Activated B cell treated with CpG ODN at 0.5 μM for 24 hours (primary cell): Measurements from ENCODE around the gene ADAMTS15. TPM values are rescaled to one million over a fixed set of nuclear protein-coding genes. Genes with fewer than 3 reads are reported as not detected.

Experiments
- ATAC-seq: fragments of 200-7000 bp; cut with Tn5 transposase; one replicate; pipeline ENCODE4 v1.10.0; 2021; ENCODE audit warnings: low read depth, mild to moderate bottlenecking, moderate library complexity
- CTCF ChIA-PET: fragments of 350-600 bp; sonication (Branson Sonifier 250); formaldehyde crosslinking; loops from one replicate; lab custom pipeline; 2021; ENCODE audit warnings: antibody characterized with exemption; lab: Charles Lee
- POLR2A ChIA-PET: fragments of 350-600 bp; sonication (Branson Sonifier 250); formaldehyde crosslinking; loops from one replicate; lab custom pipeline; 2021; ENCODE audit warnings: antibody characterized with exemption; lab: Charles Lee
- DNase-seq: peaks from one replicate; pipeline ENCODE4 v3.0.0; 2022
- H3K27ac Mint-ChIP-seq: one replicate; pipeline ENCODE4 v1.8.0; 2020; ENCODE audit warnings: mixed read lengths
- H3K27me3 Mint-ChIP-seq: one replicate; pipeline ENCODE4 v1.8.0; 2021; ENCODE audit warnings: mixed read lengths
- H3K36me3 Mint-ChIP-seq: one replicate; pipeline ENCODE4 v1.8.0; 2021; ENCODE audit warnings: low read depth, mixed read lengths
- H3K4me1 Mint-ChIP-seq: one replicate; pipeline ENCODE4 v1.8.0; 2021; ENCODE audit warnings: mixed read lengths
- H3K4me3 Mint-ChIP-seq: one replicate; pipeline ENCODE4 v1.8.0; 2020; ENCODE audit warnings: mild to moderate bottlenecking, mixed read lengths
- H3K9me3 Mint-ChIP-seq: one replicate; pipeline ENCODE4 v1.8.0; 2020; ENCODE audit warnings: mixed read lengths
- CTCF ChIP-seq: fragments of 200-600 bp; IDR thresholded peaks from one replicate; pipeline ENCODE4 v1.8.0; 2022; ENCODE audit warnings: antibody characterized with exemption, mild to moderate bottlenecking
- intact Hi-C: fragments of 100-400 bp; cut with micrococcal nuclease; formaldehyde crosslinking; loops from one replicate; pipeline ENCODE4 v1.15.1; 2024
- total RNA-seq: library from RNA; stranded (reverse); gene quantifications from 2 replicates; pipeline ENCODE4 v1.2.3, GENCODE V29; 2022

ADAMTS15 gene
- total RNA-seq, 1 donor from 2014 or later: not detected

DNA sequence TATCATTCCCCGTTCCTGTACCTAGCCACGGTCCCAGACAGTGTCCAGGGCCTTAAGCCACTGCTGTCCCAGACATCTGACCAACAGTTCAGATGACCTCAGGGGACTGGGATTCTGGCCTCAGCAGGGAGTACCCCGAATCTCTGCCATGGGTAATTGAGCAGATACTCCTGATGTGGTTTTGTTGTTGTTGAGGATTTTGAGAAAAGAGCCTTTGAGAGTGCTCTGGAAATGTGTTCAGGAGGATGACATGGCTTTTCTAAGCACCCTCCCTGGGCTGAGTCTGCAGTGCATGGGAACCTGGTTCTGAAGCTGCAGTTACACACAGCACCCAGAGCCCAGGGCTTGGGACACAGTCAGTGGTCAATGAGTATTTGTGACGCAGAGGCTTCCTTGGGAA, 30.4 kb downstream of the ADAMTS15 start:
- intact Hi-C loops: no loop called here
- H3K4me3 Mint-ChIP-seq: no peak overlapping the region
- H3K4me1 Mint-ChIP-seq: no peaks in the 10 kb centered on the region
- no peak for TF ChIP-seq CTCF
- no peaks in the 10 kb centered on the region for H3K36me3 Mint-ChIP-seq
- H3K27ac Mint-ChIP-seq: no peak overlapping the region
- DNase-seq (no peak), ATAC-seq (no peak)
- POLR2A ChIA-PET: no interaction called here
- H3K9me3 Mint-ChIP-seq: no peaks in the 10 kb centered on the region
- CTCF ChIA-PET: no interaction called here
- H3K27me3 Mint-ChIP-seq: no peaks in the 10 kb centered on the region

GRCh38 chr11:130480186-130480585, 31.7 kb downstream of the ADAMTS15 start:
- DNase-seq (no peak), ATAC-seq (no peak)
- Mint-ChIP-seq H3K27ac (no peak overlapping the region), H3K9me3 (no peaks in the 10 kb centered on the region), H3K27me3 (no peaks in the 10 kb centered on the region), H3K4me3 (no peak overlapping the region), H3K36me3 (no peaks in the 10 kb centered on the region), H3K4me1 (no peaks in the 10 kb centered on the region)
- CTCF ChIA-PET: no interaction called here
- intact Hi-C loops: no loop called here
- POLR2A ChIA-PET: no interaction called here
- no peak for TF ChIP-seq CTCF

DNA sequence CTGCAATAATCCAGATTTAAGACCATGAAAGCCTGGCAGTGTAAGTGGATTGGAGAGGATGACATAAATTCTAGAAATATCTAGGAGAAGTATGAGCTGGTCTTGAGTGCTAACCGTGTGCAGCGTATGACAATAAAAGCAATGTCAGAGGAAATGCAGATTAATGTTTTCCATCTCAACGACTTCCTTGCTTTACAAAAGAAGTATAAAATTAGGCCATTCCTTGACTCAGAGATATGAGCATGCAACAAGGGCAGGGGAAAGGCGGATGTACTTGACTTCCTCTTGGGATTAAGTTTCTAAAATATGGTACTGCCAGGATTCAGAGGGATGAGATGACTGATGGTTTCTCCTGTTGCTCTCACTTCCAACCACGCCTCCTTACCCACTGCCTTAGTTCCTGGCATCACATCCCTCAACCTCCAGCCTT, 32.3 kb downstream of the ADAMTS15 start:
- Mint-ChIP-seq H3K36me3 (no peaks in the 10 kb centered on the region), H3K27ac (no peak overlapping the region), H3K4me3 (no peak overlapping the region), H3K9me3 (no peaks in the 10 kb centered on the region), H3K4me1 (no peaks in the 10 kb centered on the region), H3K27me3 (no peaks in the 10 kb centered on the region)
- no peak for TF ChIP-seq CTCF
- POLR2A ChIA-PET: no interaction called here
- CTCF ChIA-PET: no interaction called here
- intact Hi-C loops: no loop called here
- DNase-seq (no peak), ATAC-seq (no peak)

- ChIA-PET POLR2A (no interaction called here), CTCF (no interaction called here)
- TF ChIP-seq CTCF: no peak
- Mint-ChIP-seq H3K4me3 (no peak overlapping the region), H3K36me3 (no peaks in the 10 kb centered on the region), H3K4me1 (no peaks in the 10 kb centered on the region), H3K27me3 (no peaks in the 10 kb centered on the region), H3K27ac (no peak overlapping the region), H3K9me3 (no peaks in the 10 kb centered on the region)
- intact Hi-C loops: no loop called here
- no peak for ATAC-seq
- no peak for DNase-seq
These were observed 34.7 kb downstream of the ADAMTS15 start for GRCh38 chr11:130483124-130483523.

DNA sequence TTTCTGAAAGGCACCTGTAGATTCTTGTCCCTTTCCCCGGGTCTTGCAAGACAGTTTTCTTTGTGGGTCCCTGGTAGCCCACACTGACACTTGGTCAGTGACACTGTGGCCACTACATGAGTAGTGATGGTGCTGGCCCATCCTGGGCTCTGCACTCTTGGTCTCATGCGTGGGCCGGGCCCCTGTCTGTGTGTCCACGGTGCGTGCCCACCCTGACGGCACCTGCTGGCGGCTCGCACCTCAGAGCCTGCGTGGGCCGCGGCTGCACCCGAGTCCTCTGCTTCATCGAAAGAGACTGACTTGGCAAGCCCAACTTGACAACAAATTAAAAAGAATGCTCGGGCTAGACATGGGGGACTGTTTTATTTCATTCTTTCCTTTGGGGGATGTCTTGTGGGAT, 37.5 kb downstream of the ADAMTS15 start:
- POLR2A ChIA-PET: no interaction called here
- no peaks in the 10 kb centered on the region for H3K4me1 Mint-ChIP-seq
- H3K36me3 Mint-ChIP-seq: no peaks in the 10 kb centered on the region
- no peaks in the 10 kb centered on the region for H3K9me3 Mint-ChIP-seq
- DNase-seq (no peak), ATAC-seq (no peak)
- CTCF ChIA-PET: no interaction called here
- H3K4me3 Mint-ChIP-seq: no peak overlapping the region
- H3K27ac Mint-ChIP-seq: no peak overlapping the region
- intact Hi-C loops: no loop called here
- no peak for TF ChIP-seq CTCF
- H3K27me3 Mint-ChIP-seq: no peaks in the 10 kb centered on the region
